HG03103 (cell line): ENCODE measurements around the gene SPEG.

Experiments
- ATAC-seq: cut with Tn5 transposase; IDR thresholded peaks from one replicate; pipeline ENCODE4 v1.9.1; 2021; ENCODE audit warnings: low read depth; ENCODE audit not compliant: unreplicated experiment

Gene SPEG

DNA sequence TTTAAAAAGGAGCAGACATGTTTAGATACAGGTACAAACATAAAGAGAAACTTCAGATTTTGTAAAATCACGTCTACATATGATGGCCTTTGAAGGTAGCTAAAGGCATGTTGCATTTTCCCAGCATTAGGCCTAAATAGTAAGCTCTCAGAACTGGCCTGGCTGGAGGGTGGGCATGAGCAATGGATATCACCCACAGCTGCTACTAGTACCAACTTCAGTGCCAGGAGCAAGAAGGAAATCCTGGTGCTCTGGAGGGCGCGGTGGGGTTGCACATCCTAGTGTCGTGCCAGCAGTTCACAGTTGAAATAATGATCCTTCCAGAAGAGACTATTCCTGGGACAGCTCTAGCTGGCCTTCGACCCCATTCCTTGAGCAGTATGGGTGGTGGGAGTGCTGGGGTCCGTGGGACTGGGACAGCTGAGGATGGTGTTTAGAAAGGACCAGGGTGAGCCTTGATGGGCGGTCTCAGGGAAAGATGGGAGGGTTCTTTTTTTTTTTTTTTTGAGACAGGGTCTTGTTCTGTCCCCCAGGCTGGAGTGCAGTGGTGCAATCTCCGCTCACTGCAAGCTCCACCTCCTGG lies 11.6 kb upstream of the SPEG start:
- ATAC-seq = no peak

DNA sequence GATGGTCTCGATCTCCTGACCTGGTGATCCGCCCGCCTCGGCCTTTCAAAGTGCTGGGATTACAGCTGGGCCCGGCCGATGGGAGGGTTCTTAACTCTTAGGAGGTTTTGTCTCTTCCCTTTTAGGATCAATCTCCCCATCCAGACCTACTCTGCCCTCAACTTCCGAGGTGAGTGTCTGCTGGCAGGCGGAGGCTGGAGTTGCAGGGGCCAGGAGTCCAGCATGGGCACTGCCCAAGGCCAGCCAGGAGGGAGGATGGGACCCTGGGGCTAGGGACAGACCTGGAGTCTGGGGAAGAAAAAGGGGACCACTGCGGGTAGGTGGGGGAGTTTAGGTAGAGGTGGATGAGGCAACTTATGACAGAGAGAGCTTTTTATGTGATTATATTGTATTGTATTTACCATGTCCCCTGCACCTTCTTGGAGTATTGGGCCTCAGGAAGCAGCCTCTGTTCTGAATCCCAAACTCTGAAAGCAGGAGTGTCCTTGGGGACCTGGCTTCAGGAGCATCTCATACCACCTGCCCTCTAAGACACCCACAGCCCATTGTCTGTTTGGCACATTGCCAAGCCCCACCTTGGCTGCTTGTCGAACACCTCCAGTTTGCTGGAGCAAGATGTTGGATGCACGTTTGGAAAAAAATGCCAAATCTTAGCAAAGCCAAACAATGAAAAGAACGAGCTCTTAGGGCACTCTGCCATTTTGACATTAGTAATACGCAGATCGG lies 10.8 kb upstream of the SPEG start:
- ATAC-seq = no peak

DNA sequence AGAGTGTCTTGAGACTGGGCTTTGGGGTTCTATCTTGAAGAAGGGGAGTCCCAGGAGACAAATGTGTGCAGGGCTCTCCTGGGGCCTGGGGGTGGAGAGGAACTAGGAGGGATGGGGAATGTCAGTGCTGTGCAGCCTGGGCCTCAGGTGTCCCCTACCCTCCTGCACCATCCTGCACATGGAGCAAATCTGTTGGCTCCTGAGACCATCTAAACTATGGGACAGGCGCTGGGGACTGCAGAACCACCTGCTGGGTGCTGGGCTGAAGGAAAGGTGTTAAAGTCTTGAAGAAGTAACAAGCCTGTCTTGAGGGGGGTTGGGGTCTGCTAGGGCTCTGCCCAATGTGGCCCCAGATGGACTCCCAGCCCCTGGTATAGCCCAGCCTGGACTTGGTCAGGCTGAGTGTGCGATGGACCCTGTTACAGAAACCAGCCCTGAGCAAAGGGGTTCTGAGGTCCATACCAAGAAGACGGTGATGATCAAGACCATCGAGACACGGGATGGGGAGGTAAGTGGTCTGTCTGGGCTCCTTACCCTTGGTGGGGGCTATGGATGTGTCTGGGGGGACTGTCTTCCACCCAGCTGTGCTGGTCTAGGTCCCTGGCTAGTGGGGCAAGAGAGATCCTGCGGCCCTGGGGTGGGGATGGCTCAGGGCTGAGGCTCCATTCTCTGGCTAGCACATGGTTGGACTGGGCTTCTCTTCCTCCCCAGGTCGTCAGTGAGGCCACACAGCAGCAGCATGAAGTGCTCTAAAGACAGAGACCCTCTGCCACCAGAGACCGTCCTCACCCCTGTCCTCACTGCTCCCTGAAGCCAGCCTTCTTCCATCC lies 9.2 kb upstream of the SPEG start:
- no peak for ATAC-seq

DNA sequence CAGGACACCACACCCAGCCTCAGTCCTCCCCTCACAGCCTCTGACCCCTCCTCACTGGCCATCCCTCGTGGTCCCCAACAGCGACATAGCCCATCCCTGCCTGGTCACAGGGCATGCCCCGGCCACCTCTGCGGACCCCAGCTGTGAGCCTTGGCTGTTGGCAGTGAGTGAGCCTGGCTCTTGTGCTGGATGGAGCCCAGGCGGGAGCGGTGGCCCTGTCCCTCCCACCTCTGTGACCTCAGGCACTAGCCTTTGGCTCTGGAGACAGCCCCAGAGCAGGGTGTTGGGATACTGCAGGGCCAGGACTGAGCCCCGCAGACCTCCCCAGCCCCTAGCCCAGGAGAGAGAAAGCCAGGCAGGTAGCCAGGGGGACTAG lies 8.6 kb upstream of the SPEG start:
- ATAC-seq = no peak

DNA sequence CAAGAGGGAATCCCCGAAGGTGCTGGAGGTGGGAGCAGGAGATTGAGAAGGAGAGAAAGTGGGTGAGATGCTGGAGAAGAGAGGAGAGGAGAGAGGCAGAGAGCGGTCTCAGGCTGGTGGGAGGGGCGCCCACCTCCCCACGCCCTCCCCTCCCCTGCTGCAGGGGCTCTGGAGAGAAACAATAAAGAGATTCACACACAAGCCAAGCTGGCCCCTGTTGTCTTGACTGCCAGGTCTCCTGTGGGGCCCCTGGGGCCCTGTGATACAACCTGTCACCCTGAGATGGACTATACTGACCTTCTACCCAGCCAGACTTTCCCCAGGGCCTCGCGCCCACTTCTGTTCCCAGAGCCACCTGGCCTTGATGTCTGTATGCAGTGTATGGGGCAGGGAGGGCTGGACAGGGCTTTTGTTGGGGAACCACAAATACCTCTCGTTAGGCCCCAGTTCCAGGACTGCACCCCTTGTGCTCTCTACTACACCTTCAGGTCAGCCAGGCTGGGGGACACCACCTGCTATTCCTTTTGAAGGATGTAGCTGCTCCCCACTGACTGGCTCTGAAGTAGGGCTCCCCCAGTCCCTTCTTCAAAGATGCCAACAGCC lies 8.0 kb upstream of the SPEG start:
- no peak for ATAC-seq

DNA sequence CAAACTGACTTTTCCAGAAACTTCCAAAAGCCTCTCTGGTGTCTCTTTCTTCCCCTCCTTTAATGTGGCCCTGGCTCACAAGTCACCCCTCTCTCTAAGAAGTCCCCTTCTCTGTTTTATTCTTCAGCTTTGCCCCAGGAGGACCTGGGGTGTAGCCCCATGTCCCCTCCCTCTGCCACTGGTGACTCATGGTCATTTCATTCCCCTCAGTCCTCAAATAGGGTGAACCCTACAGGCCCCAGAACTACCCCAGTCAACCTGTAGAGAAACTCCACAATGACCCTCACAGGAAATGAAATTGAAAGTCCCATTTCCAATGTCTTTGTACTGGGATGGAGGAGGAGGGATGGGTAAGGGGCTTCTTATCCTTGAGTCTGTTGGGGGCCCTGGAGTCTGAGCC lies 6.2 kb upstream of the SPEG start:
- no peak for ATAC-seq

DNA sequence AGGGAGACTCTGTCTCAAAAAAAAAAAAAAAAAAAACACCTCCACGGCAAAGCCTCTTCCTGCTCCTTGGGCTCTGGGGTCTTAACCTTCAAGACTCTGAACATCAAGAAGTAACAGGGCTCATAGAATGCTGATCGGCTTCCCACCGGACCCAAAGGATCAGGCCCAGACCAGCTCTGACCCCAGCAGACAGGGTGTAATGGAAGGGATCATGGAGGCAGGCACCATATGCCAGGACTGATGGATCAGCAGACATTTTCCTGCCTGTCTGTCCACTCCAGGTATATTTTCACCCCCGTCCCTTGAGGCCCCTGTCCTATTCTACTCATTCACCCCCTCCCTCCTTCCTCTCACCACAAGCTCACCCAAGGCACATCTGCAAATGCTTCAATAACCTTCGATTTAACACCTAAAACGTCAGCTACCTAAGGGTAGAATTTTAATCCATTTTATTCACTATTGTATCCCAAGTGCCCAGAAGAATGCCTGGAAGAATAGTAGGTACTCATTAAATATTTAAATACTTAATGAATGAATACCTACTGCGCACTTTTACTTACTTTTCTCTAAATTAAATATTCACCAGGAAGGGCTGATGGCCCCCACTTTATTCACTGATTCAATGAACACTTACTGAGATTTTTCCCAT lies 4.6 kb upstream of the SPEG start:
- no peak for ATAC-seq

DNA sequence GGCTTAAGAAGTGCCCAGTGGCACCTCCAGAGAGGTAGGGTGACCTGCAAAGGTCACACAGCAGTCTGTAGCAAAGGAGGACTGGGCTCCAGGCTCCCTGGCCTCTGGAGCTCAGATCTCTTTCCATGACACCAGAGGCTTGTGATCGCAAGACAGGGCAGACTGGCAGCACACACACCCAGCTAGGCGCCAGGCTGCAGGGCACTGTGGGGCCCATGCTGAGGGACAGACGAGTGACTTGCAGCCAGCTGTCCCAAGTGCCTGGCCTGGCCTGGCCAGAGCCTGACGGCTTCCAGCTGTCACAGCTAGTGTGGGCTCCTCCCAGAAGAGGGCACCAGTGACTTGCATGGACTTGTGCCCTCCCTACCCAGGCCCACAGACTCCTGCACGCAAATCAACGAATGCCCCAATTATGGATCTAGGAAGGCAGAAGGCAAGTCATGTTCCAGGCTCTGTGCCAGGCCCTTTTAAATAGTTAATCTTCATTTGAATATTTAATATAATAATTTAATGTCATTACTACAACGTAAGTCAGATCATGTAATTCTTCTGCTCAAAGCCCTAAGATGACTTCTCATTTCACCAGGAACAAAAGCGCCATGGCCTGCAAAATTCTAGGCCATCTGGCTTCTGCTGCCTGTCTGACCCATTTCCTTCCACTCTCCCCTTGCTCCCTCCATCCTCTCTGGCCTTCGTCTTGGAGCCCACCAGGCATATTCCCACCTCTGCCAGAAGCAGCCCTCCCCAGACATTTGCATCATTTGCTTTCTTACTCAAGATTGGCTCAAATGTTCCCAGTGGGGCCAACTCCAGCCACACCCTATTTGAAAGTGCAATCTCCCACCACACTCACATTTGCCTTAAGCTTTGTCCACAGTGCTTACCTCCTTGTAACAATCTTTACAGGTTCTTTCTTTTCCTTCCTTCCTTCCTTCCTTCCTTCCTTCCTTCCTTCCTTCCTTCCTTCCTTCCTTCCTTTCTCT lies 3.7 kb upstream of the SPEG start:
- no peak for ATAC-seq

DNA sequence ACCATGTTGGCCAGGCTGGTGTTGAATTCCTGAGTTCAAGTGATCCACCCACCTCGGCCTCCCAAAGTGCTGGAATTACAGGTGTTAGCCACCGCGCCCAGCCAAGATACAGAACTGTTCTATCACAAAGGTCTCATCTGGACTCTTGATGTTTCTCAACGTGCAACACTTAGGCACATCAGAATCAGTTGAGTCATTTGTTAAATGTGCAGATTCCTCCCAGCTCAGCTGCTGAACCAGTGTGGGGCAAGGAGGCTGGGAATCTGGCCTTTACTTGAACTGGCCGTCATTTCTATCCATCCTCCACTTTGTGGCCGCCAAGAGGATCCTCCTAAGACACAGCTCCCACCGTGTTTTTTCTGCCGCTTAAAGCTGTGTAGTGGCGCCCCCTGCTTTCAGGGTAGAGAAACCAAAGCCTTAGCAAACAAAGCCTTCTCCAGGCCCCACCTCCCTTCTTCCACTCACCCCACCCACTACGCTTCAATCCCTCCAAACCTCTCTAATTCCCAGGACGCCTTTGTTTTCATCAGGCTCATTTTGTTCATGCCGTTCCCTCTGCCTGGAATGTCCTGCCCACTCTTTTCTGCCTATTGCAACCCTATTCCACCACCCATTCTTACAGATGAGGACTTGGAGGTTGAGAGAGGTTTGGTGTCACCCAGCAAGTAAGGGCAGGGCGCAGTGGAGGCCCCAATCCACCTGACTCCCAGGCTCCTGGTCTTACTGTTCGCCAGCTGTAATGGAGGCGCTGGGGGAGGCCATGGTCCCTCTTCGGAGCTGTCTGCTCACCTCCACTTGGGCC lies 776 bp upstream of the SPEG start:
- ATAC-seq = no peak

DNA sequence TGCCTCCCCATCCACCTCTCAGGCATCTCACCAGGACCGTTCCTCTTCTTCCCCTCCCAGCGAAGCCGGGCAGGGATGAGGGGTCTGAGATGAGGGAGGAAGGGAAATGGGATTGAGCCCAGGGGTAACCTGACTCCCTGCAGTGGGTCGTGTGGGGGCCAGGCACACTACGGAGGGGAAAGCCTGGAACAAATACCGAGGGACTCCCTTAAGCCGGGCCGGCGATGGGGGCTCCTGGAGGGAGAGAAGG lies 250 bp upstream of the SPEG start:
- ATAC-seq = no peak

DNA sequence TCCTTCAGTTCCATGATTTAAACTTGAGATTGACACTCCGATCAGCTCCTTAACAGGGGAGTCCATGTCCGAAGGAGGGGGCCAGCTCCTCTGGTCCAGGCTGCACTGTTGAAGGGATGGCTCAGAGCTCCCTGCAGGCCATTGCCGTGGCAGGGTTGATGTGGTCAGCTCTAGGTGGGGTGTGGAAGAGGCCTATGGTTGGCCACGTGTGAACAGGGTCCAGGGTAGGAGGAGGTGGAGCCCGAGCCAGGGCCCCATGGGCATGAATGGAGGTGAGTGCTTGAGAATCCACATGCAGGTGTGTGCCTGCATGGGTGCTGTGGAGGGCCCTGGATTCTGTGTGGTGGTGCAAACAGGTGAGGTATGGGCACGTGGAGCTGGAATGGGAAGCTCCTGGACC lies 1.1 kb downstream of the SPEG start:
- ATAC-seq = no peak

DNA sequence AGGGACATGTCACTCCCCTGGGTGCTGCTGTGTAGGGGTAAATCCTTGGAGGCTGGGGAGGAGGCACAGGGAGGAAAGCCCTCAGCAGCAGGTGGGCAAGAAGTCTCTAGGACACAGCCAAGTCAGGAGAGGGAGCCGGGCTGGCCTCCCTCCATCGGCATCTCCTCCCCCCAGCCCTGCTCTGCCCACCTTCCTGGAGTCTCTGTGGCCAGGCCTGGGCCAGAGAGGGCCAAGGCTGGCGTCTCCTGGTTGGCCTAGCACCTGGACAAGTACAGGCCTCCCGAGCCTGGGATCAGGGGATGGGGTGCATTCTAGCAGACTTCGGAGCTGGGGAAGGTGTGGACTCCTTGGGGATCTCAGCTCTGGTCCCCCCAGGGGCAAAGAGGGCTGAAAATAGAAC lies 1.8 kb downstream of the SPEG start:
- no peak for ATAC-seq

DNA sequence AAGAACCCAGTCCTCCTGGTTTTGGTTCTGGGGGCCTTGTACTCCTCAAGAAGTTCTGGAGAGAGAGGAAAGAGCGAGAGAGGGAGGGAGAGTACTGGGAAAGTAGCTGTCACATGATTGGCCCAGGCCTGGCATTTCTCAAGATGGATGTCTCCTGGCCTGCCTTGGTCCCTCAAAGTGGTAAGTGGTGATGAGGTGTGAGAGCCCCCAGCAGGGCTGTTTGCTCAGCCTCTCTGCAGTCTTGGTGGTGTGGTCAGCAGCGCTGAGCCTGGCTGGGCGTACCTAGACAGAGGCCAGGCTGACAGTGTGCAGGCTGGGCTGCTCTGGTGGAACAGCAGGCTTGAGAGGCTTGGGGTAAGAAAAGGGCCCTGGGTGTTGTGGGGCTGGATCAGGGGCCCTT lies 2.5 kb downstream of the SPEG start:
- no peak for ATAC-seq

DNA sequence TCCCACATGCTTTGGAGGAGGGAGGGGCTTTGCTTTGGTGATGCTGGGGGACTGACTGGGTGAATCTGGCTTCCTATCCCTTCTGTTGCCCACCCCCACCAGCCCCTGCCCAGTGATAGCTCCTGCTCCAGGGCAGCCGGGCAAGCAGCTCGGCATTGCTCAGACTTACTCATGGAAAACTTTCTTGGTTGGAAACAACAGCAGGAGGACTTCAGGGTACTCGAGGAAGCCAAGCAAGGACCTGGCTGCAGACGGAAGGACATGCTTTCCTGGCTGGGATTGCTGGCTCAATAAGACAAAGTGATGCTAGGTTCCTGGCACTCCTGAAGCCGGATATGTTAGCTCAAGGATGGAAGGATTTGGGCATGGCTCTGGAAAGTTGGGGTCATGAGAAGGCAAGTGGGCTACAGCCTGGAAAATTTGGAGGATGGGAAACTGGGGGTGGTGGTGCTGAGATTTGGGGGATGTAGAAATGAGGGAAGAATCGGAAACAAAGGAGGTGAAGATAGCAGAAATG lies 3.1 kb downstream of the SPEG start:
- ATAC-seq = no peak

DNA sequence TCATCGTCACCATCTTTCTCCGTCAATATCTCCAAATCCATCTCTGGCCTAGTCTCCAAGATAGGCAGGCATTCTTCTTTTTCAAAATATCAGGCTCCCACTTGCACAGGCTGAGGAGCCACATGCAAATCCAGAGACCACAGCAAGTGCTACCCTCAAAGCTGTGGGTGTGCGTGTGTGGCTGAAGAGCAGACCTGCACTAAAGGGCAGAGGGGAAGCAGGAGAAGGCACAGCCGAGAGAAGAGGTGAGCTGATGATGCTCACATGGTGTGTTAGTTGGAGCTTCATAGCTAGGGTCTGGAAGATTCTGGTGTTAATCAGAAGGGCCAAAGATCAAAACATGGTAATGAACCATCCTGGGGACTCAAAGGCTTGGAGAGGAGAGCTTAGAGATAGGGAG lies 3.8 kb downstream of the SPEG start:
- no peak for ATAC-seq

DNA sequence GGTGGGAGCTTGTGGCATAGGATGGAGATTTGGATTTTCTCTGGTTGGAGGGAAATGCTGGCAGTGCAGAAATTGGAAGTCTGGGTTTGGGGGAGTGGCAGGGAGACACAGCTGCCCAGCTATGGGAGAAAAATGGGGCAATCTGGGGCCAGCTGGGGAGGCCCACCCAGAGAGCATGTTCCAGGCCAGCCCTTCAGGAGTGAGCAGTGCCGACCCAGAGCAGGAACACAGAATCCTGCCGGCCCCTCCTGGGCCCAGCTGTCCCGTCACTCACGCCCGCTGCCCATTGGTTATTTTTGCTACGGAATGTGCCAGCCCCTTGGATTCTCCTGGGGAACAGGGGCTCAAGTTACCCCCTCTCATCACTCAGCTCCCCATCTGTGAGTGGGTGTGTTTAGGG lies 4.9 kb downstream of the SPEG start:
- no peak for ATAC-seq

DNA sequence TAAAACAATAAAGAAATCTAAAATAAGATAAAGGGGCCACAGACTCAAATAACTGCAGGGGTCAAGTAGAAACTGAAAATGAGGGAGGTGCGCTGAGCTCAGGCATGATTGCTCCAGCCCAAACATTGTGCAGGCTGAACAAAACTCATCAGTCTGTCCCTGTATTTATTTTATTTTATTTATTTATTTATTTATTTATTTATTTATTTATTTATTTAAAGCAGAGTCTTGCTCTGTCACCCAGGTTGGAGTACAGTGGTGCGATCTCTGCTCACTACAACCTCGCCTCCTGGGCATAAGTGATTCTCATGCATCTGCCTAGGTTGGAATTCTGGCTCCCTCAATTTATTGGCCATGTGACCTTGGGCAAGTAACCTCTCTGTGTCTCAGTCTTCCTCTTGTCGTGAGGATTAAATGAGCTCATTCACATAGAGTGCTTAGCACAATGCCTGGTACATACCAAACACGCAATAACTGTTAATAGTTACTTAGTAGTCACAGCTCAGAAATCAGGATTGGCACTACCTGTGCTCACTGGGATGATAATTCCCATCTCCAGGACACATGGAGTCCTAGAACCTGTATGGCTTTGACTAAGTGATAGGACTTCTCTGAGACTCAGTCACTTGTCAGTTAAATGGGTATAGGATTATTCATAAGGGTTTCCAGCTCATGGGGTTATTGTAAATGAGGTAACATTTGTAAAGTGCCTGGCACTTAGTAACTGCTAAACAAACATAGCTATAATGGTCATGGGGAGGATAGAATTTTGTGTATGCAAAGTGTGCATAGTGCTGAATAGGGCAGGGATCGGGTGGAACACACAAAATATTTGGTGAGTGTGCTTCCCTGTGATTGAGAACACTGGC lies 6.0 kb downstream of the SPEG start:
- ATAC-seq = no peak
